ENCODE measurements around the gene OSBPL10.
"Not testable (repeated sequence)": the region's sequence is repeated elsewhere in the genome, so short reads cannot be mapped to it uniquely, and the experiment has no call there.

OSBPL10 gene, protein sequence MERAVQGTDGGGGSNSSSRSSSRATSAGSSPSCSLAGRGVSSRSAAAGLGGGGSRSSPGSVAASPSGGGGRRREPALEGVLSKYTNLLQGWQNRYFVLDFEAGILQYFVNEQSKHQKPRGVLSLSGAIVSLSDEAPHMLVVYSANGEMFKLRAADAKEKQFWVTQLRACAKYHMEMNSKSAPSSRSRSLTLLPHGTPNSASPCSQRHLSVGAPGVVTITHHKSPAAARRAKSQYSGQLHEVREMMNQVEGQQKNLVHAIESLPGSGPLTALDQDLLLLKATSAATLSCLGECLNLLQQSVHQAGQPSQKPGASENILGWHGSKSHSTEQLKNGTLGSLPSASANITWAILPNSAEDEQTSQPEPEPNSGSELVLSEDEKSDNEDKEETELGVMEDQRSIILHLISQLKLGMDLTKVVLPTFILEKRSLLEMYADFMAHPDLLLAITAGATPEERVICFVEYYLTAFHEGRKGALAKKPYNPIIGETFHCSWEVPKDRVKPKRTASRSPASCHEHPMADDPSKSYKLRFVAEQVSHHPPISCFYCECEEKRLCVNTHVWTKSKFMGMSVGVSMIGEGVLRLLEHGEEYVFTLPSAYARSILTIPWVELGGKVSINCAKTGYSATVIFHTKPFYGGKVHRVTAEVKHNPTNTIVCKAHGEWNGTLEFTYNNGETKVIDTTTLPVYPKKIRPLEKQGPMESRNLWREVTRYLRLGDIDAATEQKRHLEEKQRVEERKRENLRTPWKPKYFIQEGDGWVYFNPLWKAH

DNA sequence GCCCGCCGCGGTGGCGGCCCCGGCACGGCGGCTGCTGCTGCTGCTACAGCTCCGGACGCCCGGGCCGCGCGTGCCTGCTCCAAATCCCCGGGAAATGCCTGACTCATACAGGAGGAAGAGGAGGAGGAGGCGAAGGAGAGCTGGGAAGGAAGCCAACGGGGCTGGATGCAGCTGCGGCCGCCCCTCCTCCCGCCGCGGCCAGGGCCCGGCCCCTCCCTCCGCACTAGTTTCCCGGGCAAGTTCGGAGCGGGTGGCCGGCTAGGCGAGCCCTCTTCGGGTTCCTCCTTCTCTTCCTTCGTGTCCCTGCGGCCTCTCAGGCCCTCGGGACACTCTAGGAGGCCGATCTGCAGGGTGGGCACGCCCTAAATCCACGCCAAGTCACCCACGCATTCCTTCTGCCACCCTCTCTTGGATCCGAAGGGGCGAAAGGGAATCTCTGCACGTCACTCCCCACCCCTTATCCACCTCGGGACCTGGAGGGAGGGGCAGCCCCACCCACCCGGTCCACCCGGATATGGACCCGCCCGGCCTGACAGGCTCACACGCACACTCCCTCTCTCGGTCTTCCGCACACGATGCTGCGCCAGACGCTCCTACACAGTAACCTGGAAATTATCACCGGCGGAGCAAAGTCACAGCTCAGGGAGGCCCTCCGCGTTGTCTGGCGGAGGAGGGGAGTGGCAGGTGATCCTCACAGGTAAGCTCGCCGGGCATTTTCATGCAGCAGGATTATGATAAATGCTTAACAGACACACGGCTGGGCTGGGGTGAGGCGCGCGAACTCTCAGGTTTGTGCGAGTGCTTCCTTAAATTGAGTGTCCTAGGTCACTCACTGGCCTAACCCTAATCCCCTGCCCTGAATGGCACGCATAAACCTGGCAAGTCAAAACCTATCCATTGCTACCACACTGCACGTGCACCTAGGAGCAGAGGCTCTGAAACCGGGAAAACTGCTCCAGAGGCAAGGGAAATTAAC lies at the start of gene OSBPL10, which contains the start of gene ZNF860:
Gene OSBPL10 (minus strand): TSS at position 57 of the 976 bp plus-strand sequence. CDS start 83 bp downstream, outside the sequence.
Gene ZNF860 (plus strand): TSS at position 545 of the 976 bp plus-strand sequence. CDS start 7,330 bp downstream, outside the sequence.
- no peak for DNase-seq

DNA sequence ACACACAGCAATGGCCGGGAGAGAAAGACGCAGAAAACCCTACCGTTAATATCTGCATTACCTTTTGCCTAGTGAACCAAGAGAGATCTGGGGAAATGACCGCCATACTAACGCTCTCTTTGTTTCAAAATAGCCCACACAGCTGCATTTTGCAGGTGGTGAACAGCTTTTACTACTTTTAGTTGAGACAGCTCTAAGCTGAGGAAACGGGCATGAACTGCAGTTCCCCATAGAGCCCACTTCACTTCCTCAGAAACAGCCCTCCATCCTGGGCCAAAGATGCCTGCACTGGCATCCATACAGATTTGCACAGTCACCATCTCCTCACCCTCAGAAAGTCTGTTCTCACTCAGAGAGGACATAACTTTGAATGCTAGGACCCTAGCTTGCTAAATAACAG lies 45.5 kb upstream of the OSBPL10 start:
- DNase-seq = no peak

DNA sequence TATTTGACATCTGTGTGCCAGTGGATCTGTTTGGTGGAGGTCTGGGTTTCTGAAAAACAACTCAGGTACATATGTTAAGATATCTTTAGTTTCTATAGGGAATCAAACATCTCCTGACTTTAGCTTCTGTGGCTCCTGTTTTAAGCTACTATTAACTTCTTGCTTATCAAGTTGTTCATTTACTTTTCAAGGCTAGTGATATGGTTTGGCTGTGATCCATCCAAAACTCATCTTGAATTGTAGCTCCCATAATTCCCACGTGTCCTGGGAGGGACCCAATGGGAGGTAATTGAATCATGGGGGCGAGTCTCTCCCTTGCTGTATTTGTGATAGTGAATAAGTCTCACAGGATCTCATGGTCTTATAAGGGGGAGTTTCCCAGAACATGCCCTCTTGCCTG lies 41.9 kb upstream of the OSBPL10 start:
- DNase-seq = no peak

DNA sequence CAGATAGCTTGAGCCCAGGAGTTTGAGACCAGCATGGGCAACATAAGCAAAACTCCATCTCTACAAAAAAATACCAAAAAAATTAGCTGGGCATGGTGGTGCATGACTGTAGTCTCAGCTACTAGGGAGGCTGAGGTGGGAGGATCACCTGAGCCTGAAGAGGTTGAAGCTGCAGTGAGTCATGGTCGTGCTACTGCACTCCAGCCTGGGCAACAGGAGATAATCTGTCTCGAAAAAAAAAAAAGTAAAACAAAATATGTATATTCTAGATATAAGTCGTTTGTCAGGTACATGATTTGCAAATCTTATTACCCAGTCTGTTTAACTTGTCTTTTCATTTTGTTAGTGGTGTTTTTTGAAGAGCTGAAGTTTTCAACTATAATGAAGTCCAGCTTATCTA lies 40.7 kb upstream of the OSBPL10 start:
- no peak for DNase-seq

DNA sequence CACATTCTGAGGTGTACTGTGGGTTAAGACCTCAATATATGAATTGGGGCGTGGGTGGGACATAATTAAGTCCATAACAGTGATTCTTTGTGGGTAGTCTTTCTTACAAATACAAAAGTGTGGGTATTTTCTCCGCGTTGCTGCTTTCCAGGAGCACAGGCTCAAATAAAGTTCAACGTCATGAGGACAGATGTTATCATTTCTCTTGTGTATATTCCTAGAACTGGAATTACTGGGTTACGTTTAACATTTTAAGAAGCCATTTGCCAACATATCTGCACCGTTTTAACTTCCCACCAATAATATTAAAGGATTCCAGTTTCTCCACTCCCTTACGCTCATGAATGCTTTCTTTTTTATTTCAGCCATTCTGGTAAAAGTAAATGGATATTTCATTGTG lies 40.1 kb upstream of the OSBPL10 start:
- DNase-seq = no peak

DNA sequence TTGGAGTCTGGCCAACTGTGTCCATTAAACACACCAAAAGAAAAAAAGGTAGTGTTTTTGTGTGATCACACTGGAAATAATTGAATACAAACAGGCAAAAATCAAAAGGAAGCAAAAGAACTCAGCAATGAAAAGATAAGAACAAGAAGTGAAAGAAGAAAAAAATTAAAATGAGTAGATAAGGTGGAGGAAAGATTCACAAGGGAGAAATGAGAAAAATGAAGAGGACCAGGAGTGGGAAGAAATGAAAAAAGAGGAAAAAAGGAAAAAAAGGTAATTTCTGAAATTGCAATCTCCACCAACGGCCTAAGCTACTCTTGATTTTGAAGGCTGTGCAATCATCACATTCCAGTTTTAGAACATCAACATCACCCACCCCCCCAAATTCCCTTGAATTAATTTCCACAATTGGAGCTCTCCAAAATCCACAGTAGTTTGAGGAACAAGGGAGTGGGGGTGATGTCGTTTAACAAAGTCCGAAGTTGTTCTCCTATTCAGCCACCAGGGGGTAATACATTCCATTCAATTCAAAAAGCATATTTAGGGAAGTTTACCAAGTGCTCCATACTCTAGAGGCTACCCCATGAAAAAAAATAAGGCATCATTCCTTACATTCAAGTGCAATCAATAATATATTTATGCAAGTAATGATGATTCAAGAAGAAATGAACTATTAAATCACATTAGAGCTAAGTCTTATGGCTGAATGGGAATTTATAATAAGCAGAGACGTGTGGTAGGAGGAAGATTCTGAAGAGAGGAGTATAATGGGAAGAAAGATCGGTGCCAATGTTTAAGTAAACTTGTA lies 37.9 kb upstream of the OSBPL10 start:
- no peak for DNase-seq

DNA sequence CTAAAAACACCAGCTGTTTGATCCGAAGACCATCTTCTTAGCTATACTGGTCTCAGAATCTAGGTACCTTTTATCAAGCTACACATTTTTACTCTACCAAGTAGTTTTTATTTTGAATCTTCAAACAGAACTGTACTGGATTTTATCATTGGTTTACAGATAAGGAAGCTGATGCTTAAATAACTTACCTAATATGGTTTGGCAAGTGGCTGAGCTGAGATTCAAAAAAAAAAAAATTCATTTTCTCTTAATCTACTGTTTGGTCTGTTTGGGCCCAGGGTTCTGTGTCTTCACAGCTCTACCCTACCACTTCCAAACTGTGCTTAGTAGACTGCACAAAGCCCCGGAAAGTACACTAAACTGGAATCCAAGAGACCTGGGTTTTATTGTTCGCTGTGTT lies 36.2 kb upstream of the OSBPL10 start:
- DNase-seq = no peak

DNA sequence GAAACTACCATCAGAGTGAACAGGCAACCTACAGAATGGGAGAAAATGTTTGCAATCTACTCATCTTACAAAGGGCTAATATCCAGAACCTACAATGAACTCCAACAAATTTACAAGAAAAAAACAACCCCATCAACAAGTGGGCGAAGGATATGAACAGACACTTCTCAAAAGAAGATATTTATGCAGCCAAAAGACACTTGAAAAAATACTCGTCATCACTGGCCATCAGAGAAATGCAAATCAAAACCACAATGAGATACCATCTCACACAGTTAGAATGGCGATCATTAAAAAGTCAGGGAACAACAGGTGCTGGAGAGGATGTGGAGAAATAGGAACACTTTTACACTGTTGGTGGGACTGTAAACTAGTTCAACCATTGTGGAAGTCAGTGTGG lies 34.6 kb upstream of the OSBPL10 start:
- DNase-seq = not testable (repeated sequence)

DNA sequence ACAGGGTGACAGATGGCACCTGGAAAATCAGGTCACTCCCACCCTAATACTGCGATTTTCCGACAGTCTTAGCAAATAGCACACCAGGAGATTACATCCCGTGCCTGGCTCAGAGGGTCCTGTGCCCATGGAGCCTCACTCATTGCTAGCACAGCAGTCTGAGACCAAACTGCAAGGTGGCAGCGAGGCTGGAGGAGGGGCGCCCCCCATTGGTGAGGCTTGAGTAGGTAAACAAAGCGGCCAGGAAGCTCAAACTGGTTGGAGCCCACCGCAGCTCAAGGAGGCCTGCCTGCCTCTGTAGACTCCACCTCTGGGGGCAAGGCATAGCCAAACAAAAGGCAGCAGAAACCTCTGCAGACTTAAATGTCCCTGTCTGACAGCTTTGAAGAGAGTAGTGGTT lies 29.6 kb upstream of the OSBPL10 start:
- DNase-seq = not testable (repeated sequence)

DNA sequence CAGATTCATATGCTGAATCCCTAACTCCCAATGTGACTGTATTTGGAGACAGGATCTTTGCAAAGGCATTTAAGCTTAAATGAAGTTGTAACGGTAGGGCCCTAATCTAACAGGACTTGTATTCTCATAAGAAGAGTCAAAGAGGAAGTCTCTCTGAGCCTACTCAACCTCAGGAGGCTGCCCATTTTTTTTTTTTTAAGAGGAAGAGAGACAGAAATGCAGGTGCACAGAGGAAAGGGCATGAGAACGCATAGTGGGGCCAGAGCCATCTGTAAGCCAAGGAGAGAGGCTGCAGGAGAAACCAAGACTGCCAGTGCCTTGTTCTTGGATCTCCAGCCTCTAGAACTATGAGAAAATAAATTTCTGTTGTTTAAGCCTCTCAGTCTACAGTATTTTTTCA lies 28.9 kb upstream of the OSBPL10 start:
- no peak for DNase-seq

DNA sequence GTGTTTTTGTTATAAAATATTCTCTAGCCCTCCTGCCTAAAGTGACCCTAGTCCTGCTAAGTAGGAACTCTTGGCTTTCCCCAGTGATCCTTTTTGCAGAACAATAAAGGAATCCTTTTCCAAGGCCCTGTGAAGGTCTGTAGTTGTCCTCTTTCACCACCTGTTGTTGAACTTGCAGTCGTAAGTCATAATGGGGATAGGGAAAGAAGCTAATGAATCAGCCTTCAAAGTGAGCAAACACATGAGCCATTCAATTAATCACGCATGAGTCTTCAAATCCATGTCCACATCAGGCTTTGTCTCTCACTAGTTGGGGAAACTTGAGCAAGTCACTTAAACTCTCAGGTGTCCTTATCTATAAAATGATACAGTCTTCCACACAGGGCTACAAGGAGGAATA lies 28.0 kb upstream of the OSBPL10 start:
- DNase-seq = no peak

DNA sequence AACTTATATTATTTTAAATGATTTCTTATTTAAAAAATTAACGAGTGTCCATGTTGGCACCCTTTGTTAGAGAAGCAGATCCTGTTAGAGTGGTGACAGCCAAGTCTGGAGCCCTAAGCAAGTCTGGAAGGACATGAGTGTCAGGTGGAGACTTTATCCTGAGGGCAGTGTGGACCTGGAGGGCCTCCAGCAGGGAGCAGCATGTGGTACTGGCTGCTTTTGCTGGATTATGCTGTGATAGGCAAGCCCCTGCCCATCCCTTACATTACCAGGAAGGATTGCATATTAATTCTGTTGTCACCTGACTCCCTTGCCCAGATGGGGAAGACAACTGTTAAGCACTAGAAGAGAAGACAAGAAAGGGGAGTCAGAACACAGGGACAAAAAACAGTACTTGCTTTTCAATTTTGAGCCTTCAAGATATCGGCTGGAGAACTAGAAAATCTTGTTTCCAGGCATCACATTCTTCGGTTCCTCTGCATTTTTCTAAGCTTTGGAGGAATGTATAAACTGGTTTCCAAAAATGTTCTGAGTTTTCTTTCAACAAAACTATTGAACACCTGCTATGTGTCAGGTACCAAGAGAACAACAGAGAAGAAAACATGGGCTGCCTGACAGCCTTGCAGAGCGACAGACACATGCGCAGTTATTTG lies 23.2 kb upstream of the OSBPL10 start:
- no peak for DNase-seq

DNA sequence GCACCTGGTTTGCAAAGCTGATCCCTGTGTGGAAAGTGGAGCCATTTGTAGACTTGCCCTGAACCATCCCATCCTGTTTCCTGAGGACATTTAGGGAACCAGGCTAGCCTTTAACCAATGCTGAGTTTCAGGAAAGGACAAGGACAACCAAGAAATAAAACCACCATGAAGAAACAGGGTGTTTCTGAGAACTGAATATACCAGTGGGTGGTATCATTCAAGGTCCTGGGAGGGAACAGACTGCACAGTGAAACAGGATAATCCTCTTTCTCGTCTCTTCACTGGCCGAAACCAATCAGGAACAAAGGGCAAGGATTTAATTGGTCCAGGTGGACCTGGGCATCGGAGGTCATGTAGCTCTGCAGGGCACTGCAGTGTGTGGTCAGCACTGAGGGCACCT lies 22.3 kb upstream of the OSBPL10 start:
- DNase-seq = no peak

DNA sequence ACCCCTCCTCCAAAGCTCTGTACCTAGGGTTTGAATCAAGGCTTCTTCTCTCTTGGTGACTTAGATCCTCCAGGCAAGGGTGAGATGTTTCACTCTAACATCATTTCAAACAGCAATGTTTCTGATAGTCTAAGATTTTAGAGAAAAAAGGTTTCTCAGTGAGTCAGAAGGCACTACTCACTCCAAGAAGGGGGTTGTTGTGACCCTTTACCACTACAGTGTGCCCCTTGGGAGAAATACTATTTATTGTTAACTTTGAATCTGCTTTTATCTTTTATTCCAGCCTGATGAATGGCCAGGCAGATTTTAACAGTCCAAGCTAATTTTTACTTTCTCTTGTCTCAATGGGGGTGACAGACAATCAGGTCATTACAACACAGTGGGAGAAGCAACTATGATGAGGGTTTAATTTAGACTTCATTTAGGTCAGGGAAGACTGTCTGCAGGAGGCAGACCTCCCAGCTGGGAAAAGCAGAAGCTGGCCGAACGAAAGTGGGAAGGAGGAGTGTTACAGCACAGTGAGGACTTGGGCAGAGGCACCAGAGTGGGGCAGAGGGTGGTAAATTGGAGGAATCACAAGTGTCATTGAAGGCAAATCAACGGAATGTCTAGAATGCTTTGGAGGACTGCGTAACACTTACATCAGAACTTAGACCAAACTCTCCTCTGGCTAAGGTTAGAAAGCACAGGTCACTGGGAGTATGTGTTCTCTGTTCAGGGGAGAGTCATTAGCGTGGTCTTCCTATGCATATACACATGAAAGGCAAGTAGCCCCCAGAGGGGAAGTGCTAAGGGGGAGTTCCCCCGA lies 21.7 kb upstream of the OSBPL10 start:
- DNase-seq = no peak

DNA sequence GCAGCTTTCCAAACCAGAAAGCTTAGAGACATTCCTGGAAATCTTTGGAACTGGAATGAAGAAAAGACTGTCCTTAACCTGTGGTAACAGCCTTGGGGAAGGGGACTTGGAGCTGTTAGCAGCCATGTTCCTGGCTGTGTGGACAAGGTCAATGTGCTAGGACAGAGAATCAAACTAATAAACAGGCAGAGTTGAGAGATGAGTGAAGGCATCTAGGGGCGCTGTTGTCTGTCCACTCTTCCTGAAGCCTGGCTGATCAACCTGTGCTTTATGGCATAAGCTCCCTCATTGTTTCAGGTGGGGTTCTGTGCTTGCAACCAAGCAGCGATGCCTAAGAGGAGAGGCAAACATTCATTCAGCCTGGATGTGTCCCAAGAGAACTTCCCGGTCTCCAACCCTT lies 19.8 kb upstream of the OSBPL10 start:
- no peak for DNase-seq

DNA sequence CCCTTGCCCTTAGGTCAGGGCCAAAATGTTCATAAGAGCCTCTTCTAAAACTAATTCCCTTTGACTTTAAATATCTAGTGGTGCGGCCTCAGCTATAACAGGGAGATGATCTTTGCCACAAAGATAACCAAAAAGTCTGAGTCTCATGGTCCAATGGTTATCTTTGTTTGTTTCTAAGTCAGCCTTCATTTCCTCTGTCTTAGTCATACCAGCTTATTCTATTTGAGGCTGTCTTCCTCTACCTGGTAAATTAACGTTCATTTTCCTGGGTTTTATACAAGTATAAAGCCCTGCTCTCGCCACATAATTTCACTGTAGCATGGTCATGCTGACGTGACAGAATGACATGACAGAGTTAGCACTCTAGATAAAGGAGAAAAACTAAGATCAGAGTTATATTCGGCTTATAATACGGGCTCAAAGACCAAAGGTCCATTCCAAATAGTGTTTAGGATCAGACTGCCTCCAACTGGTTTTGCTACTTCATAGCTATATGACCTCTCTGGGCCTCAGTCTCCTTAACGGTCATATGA lies 18.9 kb upstream of the OSBPL10 start:
- no peak for DNase-seq

DNA sequence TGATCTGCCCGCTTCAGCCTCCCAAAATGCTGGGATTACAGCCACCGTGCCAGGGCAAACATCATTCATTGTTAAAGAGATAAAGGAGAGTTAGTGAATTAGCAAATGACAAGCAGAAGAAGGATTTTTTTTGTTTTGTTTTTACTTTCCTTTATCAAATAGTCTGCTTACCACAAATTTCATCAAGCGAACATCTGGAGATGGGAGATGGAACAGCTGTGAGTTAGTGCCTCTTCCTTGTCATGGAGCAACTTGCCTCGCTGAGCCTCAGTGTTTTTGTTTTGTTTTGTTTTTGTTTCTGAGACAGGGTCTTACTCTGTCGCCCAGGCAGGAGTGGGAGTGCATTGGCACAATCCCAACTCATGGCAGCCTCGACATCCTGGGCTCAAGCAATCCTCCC lies 16.4 kb upstream of the OSBPL10 start:
- no peak for DNase-seq

DNA sequence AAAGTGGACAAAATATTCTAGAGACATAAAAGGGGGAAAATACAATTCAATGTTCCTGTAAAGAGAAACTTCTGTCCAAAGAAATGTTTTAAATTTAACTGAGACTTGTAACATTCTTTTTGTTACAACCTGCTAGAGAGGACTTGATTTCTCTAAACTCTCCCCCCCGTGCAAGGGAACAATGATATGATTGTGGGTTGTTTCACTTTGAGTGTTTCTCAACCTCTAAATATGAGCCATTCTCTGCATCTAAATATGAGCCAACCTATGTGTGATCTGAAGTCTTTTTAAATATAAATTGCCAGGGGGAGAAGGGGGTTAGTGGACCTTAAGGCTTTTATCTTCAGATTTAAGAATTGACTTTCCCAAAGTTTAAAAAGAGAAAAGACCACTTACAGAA lies 15.1 kb upstream of the OSBPL10 start:
- no peak for DNase-seq

DNA sequence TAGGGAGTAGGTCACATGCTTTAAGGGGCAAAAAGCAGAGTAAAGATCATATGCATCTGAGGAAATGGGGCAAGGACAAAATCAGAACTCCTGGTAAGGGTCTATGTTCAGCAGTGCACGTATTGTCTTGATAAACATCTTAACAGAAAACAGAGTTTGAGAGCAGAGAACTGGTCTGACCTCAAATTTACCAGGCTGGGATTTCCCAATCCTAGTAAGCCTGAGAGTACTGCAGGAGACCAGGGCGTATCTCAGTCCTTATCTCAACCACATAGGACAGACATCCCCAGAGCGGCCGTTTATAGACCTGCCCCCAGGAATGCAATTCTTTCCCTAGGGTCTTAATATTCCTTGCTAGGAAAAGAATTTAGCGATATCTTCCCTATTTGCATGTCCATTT lies 14.0 kb upstream of the OSBPL10 start:
- not testable (repeated sequence) for DNase-seq

DNA sequence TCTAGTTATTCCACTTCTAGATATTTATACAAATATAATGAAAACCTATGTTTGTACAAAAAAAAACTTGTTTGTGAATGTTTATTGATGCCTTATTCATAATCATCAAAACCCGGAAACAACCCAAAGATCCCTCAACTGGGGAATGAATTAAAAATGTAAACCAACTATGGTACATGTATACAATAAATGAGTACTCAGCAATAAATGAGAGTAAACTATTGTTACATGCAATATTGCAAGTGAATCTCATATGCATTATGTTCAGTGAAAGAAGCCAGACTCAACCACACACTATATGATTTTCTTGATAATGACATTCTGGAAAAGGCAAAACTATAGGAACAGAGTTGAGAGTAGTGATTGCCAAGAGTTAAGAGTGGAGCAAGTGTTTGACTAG lies 12.8 kb upstream of the OSBPL10 start:
- no peak for DNase-seq

All from NCI-H1436 treated with DMSO at 0.1 percent for 48 hours (cell line).